Lower leg skin (tissue), 4 donors: Measurements from ENCODE around the gene HLA-F. TPM values are rescaled to one million over a fixed set of nuclear protein-coding genes. Genes with fewer than 3 reads are reported as not detected.

ENCODE experiments used
- DNase-seq, 2 donors: peaks; one replicate each; pipeline ENCODE4 v3.0.0-alpha.2; 2019; ENCODE audit warnings: low spot score in 2 of 2
- H3K4me3 ChIP-seq: fragments of 200-600 bp; sonication (generic); 2 replicates; pipeline ENCODE4 v1.5.1; 2017; ENCODE audit warnings: mild to moderate bottlenecking, low read depth; ENCODE audit not compliant: poor library complexity, severe bottlenecking
- POLR2A ChIP-seq, 2 donors: fragments of 450-650 bp; IDR thresholded peaks; one replicate each; pipeline ENCODE4 v1.6.1; 2016 to 2017; ENCODE audit warnings: antibody characterized with exemption in 2 of 2, mild to moderate bottlenecking in 1 of 2, moderate library complexity in 1 of 2
- WGBS, 2 donors: methylation state at CpG; one replicate each; pipeline ENCODE4 v1.1.5; 2018; 5-methylcytosine and 5-hydroxymethylcytosine counted together
- intact Hi-C: fragments of 100-400 bp; cut with DNase I; formaldehyde crosslinking; loops from one replicate; pipeline ENCODE4 v1.15.0; 2023; ENCODE audit warnings: low total_unique reads
- total RNA-seq, 4 donors: library from RNA; depleted of rRNA; stranded (reverse); fragments of >200 nt; gene quantifications; one replicate each; pipeline ENCODE4 v1.1.0, GENCODE V29; 2016
- TF ChIP-seq, protein P1 (sequence below), 3 donors: fragments of 450-650 bp; IDR thresholded peaks; one replicate each; pipeline ENCODE4 v1.5.1; 2016; ENCODE audit warnings: antibody characterized with exemption in 3 of 3, mild to moderate bottlenecking in 3 of 3, moderate library complexity in 2 of 3

HLA-F gene
- total RNA-seq, 4 donors from 2014 or later, result 65.9 to 97.8 (median 92.9) TPM

DNA sequence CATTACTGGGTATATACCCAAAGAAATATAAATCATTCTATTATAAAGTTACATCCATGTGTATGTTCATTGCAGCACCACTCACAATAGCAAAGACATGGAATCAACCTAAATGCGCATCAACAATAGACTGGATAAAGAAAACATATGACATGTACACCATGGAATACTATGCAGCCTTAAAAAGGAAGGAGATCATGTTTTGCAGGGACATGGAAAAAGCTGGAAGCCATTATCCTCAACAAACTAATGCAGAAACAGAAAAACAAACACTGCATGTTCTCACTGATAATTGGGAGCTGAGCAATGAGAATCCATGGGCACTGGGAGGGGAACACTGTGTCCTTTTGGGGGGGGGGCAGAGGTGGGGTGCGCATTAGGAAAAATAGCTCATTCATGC is 53.5 kb downstream of the HLA-F start:
- TF ChIP-seq POLR2A (IDR thresholded peaks at IDR 0.05), result no peak
- TF ChIP-seq, protein P1, sequence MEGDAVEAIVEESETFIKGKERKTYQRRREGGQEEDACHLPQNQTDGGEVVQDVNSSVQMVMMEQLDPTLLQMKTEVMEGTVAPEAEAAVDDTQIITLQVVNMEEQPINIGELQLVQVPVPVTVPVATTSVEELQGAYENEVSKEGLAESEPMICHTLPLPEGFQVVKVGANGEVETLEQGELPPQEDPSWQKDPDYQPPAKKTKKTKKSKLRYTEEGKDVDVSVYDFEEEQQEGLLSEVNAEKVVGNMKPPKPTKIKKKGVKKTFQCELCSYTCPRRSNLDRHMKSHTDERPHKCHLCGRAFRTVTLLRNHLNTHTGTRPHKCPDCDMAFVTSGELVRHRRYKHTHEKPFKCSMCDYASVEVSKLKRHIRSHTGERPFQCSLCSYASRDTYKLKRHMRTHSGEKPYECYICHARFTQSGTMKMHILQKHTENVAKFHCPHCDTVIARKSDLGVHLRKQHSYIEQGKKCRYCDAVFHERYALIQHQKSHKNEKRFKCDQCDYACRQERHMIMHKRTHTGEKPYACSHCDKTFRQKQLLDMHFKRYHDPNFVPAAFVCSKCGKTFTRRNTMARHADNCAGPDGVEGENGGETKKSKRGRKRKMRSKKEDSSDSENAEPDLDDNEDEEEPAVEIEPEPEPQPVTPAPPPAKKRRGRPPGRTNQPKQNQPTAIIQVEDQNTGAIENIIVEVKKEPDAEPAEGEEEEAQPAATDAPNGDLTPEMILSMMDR (IDR thresholded peaks at IDR 0.05), result no peak
- H3K4me3 ChIP-seq, result no peak overlapping the region
- WGBS, 2 donors, result 98 to 99% methylated on average over 2 of the region's 2 CpGs
- intact Hi-C loops, result no loop called here
- DNase-seq, result no peak

Other genes starting within 250 kb of the HLA-F start
- gene MAS1L, start 235.5 kb upstream of the HLA-F start, total RNA-seq, result not detected
- under 1 TPM in 1 of 4 donors, not detected in 3; 0.36 TPM for gene UBD, start 163.7 kb upstream of the HLA-F start, total RNA-seq
- gene OR2H2, start 138.3 kb upstream of the HLA-F start, total RNA-seq, result not detected
- 10 to 100 TPM; 15.0 to 49.5 (median 20.6) TPM for gene GABBR1, start 90.3 kb upstream of the HLA-F start, total RNA-seq
- gene MOG, start 66.3 kb upstream of the HLA-F start, total RNA-seq, result not detected
- gene ZFP57, start 42.3 kb upstream of the HLA-F start, total RNA-seq, result 1 to 10 TPM in 2 of 4 donors, under 1 TPM in 2; 0.15 to 4.8 (median 2.4) TPM
- under 1 TPM in 1 of 4 donors, not detected in 3; 0.29 TPM for gene HLA-G, start 104.4 kb downstream of the HLA-F start, total RNA-seq
- gene HLA-A, start 219.1 kb downstream of the HLA-F start, total RNA-seq, result 1,000 to 10,000 TPM in 1 of 4 donors, 100 to 1,000 TPM in 3; 530 to 1,047 (median 828) TPM